Neural cell (in vitro differentiated cells): ENCODE data around the gene HS3ST1. TPM values are rescaled to one million over a fixed set of nuclear protein-coding genes. Genes with fewer than 3 reads are reported as not detected.

Experiments
- H2AFZ ChIP-seq: fragments of 200-600, 300-800 bp; sonication (generic), shearing (Covaris generic); 2 replicates; pipeline ENCODE4 v1.6.0; 2014; ENCODE audit warnings: low read depth, mild to moderate bottlenecking, antibody characterized with exemption, low read length, moderate library complexity
- H3F3A ChIP-seq: fragments of 200-600 bp; shearing (Covaris generic); 2 replicates; pipeline ENCODE4 v1.6.1; 2016; ENCODE audit warnings: mild to moderate bottlenecking, moderate library complexity, mixed read lengths, antibody characterized with exemption, low read length; ENCODE audit not compliant: insufficient read depth, poor library complexity, severe bottlenecking
- H3K27ac ChIP-seq: fragments of 200-600, 300-800 bp; sonication (generic), shearing (Covaris generic); 2 replicates; pipeline ENCODE4 v1.5.1; 2014; ENCODE audit warnings: mild to moderate bottlenecking, low read length, moderate library complexity
- H3K27me3 ChIP-seq: fragments of 300-800, 200-600 bp; sonication (generic), shearing (Covaris generic); 2 replicates; pipeline ENCODE4 v1.6.0; 2014; ENCODE audit warnings: mild to moderate bottlenecking, low read depth, low read length, moderate library complexity; ENCODE audit not compliant: insufficient read depth
- H3K36me3 ChIP-seq: fragments of 300-800, 200-600 bp; sonication (generic), shearing (Covaris generic); 2 replicates; pipeline ENCODE4 v1.5.1; 2014; ENCODE audit warnings: mild to moderate bottlenecking, antibody characterized with exemption, low read length, moderate library complexity; ENCODE audit not compliant: insufficient read depth
- H3K4me2 ChIP-seq: fragments of 300-800, 200-600 bp; sonication (generic), shearing (Covaris generic); 2 replicates; pipeline ENCODE4 v1.6.0; 2014; ENCODE audit warnings: mild to moderate bottlenecking, low read length
- H3K4me3 ChIP-seq: fragments of 300-800, 200-600 bp; sonication (generic), shearing (Covaris generic); 2 replicates; pipeline ENCODE4 v1.5.1; 2014; ENCODE audit warnings: mild to moderate bottlenecking, low read length, moderate library complexity
- H3K79me2 ChIP-seq: fragments of 200-600 bp; shearing (Covaris generic); replicated peaks from 2 replicates; pipeline ENCODE4 v1.6.0; 2014; ENCODE audit warnings: mild to moderate bottlenecking, low read length, moderate library complexity; ENCODE audit not compliant: insufficient read depth
- H3K9ac ChIP-seq: fragments of 300-800, 200-600 bp; sonication (generic), shearing (Covaris generic); 2 replicates; pipeline ENCODE4 v1.6.1; 2016; ENCODE audit warnings: mild to moderate bottlenecking, low read length, mixed read lengths
- H3K9me2 ChIP-seq: fragments of 200-600 bp; shearing (Covaris generic); 2 replicates; pipeline ENCODE4 v1.6.1; 2016; ENCODE audit warnings: mild to moderate bottlenecking, low read length, mixed read lengths; ENCODE audit not compliant: insufficient read depth
- H3K9me3 ChIP-seq: fragments of 200-600, 300-800 bp; sonication (generic), shearing (Covaris generic); 2 replicates; pipeline ENCODE4 v1.6.1; 2016; ENCODE audit warnings: mild to moderate bottlenecking, mixed run types, low read length, moderate library complexity, mixed read lengths
- H4K20me1 ChIP-seq: fragments of 200-600 bp; shearing (Covaris generic); 2 replicates; pipeline ENCODE4 v1.6.1; 2016; ENCODE audit warnings: mild to moderate bottlenecking, mixed run types; ENCODE audit not compliant: insufficient read depth
- EP300 ChIP-seq: fragments of 450-650 bp; conservative IDR thresholded peaks from 2 replicates; pipeline ENCODE4 v1.6.1; 2014; ENCODE audit warnings: antibody characterized with exemption, mild to moderate bottlenecking, moderate library complexity; ENCODE audit not compliant: poor library complexity, severe bottlenecking
- EZH2 ChIP-seq: fragments of 200-600, 300-800 bp; shearing (Covaris generic), sonication (generic); IDR thresholded peaks from 2 replicates; pipeline ENCODE4 v1.6.1; 2014; ENCODE audit warnings: antibody characterized with exemption, low read length, borderline replicate concordance, mild to moderate bottlenecking; ENCODE audit not compliant: insufficient read depth, poor library complexity, severe bottlenecking
- MXI1 ChIP-seq: fragments of 450-650 bp; conservative IDR thresholded peaks from 2 replicates; pipeline ENCODE4 v1.6.1; 2014; ENCODE audit warnings: antibody characterized with exemption, mild to moderate bottlenecking; ENCODE audit not compliant: poor library complexity, severe bottlenecking
- POLR2AphosphoS5 ChIP-seq: IDR thresholded peaks from 2 replicates; pipeline ENCODE4 v1.6.1; 2012
- RAD21 ChIP-seq: fragments of 450-650 bp; conservative IDR thresholded peaks from 2 replicates; pipeline ENCODE4 v1.6.1; 2014; ENCODE audit warnings: antibody characterized with exemption, mild to moderate bottlenecking, moderate library complexity
- SMC3 ChIP-seq: fragments of 450-650 bp; conservative IDR thresholded peaks from 2 replicates; pipeline ENCODE4 v1.6.1; 2014; ENCODE audit warnings: antibody characterized with exemption, mild to moderate bottlenecking, moderate library complexity; ENCODE audit not compliant: poor library complexity
- TAF1 ChIP-seq: IDR thresholded peaks from 2 replicates; pipeline ENCODE4 v1.6.1; 2012; ENCODE audit warnings: low read depth
- polyA plus RNA-seq: library from polyadenylated mRNA; depleted of rRNA; stranded (reverse); fragments of >200 nt; gene quantifications from 2 replicates; pipeline ENCODE4 v1.2.3, GENCODE V29; 2014
- TF ChIP-seq, protein P1 (sequence below): IDR thresholded peaks from 2 replicates; pipeline ENCODE4 v1.6.1; 2012; ENCODE audit warnings: borderline replicate concordance
- TF ChIP-seq, protein P2 (sequence below): fragments of 450-650 bp; IDR thresholded peaks from 2 replicates; pipeline ENCODE4 v1.5.1; 2014; ENCODE audit warnings: antibody characterized with exemption, mild to moderate bottlenecking, moderate library complexity; ENCODE audit not compliant: poor library complexity, severe bottlenecking

HS3ST1 gene
- polyA plus RNA-seq, 1 donor from 2014 or later, result 0.35 TPM

DNA sequence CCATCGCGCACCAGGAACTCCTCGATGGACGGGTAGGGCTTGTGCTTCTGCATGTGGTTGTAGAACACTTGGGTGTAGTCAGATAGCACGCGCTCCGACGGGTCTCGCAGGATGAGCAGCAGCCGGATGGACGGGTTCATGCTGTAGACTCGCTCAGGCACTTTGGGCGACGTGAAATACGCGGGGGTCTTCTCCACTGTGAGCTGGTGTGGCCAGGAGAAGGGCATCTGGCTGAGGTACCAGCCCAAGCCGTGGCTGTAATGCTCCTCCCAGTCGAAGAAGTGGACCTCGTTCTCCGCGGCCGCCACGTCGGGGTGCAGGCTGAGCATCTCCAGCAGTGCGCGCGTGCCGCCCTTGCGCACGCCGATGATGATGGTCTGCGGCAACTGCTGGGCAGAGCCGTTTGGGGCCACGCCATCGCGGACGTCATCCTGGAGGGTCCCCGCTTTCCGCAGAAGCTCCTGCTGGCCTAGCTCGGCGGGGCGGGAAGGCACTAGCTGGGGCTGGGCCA is 29.2 kb downstream of the HS3ST1 start:
- Histone ChIP-seq H3K79me2 (no peaks in the 10 kb centered on the region), H3K4me2 (no peak overlapping the region), H3K9me2 (no peaks in the 10 kb centered on the region), H2AFZ (no peak overlapping the region), H3K27me3 (no peaks in the 10 kb centered on the region), H3K36me3 (no peaks in the 10 kb centered on the region), H4K20me1 (no peaks in the 10 kb centered on the region), H3K9me3 (no peaks in the 10 kb centered on the region), H3F3A (no peaks in the 10 kb centered on the region), H3K9ac (no peak overlapping the region), H3K27ac (no peak overlapping the region), H3K4me3 (no peak overlapping the region)
- no peak for TF ChIP-seq SMC3
- TF ChIP-seq, protein P1, sequence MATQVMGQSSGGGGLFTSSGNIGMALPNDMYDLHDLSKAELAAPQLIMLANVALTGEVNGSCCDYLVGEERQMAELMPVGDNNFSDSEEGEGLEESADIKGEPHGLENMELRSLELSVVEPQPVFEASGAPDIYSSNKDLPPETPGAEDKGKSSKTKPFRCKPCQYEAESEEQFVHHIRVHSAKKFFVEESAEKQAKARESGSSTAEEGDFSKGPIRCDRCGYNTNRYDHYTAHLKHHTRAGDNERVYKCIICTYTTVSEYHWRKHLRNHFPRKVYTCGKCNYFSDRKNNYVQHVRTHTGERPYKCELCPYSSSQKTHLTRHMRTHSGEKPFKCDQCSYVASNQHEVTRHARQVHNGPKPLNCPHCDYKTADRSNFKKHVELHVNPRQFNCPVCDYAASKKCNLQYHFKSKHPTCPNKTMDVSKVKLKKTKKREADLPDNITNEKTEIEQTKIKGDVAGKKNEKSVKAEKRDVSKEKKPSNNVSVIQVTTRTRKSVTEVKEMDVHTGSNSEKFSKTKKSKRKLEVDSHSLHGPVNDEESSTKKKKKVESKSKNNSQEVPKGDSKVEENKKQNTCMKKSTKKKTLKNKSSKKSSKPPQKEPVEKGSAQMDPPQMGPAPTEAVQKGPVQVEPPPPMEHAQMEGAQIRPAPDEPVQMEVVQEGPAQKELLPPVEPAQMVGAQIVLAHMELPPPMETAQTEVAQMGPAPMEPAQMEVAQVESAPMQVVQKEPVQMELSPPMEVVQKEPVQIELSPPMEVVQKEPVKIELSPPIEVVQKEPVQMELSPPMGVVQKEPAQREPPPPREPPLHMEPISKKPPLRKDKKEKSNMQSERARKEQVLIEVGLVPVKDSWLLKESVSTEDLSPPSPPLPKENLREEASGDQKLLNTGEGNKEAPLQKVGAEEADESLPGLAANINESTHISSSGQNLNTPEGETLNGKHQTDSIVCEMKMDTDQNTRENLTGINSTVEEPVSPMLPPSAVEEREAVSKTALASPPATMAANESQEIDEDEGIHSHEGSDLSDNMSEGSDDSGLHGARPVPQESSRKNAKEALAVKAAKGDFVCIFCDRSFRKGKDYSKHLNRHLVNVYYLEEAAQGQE, result no peak
- no peak for TF ChIP-seq EP300
- no peak for TF ChIP-seq POLR2AphosphoS5
- TF ChIP-seq TAF1, result no peak
- TF ChIP-seq MXI1, result no peak
- TF ChIP-seq, protein P2, sequence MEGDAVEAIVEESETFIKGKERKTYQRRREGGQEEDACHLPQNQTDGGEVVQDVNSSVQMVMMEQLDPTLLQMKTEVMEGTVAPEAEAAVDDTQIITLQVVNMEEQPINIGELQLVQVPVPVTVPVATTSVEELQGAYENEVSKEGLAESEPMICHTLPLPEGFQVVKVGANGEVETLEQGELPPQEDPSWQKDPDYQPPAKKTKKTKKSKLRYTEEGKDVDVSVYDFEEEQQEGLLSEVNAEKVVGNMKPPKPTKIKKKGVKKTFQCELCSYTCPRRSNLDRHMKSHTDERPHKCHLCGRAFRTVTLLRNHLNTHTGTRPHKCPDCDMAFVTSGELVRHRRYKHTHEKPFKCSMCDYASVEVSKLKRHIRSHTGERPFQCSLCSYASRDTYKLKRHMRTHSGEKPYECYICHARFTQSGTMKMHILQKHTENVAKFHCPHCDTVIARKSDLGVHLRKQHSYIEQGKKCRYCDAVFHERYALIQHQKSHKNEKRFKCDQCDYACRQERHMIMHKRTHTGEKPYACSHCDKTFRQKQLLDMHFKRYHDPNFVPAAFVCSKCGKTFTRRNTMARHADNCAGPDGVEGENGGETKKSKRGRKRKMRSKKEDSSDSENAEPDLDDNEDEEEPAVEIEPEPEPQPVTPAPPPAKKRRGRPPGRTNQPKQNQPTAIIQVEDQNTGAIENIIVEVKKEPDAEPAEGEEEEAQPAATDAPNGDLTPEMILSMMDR, result no peak
- TF ChIP-seq RAD21, result no peak
- no peak for TF ChIP-seq EZH2

DNA sequence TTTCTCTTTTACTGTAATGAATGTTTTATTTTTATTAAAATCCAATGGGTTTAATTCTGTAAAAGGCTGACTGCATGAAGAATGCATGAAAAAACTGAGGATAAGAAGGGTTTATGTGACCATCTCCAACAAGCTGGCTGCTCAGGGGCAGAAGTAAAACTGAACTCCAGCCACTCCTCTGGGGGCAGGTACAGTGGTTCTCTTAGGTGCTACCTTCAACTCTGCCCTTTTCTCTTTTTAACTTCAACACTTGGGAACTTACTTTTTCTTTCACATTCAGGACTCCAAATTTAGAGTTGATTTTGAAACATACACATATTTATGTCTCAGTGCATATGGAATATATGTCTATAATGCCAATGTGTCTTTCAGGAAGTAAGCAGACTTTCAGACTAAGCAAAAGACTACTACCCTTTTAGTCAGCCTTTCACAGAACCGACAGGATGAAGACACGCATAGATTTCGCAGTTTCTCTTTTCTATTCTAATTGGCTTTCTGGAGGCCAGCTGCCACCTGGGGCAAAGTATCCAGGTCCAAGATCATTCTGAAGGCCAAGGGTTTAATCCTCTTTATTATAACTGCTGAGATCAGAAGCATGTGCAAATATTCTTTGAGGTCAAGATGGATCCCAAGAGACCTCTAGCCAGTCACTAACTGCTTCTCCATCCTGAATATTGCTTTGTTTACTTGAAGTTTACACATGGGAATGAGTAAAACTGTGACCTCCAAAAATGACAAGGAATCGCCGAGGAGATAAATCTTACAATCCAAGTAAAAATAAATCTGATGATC is 30.7 kb downstream of the HS3ST1 start:
- H3K27ac ChIP-seq, result no peak overlapping the region
- no peaks in the 10 kb centered on the region for H3K36me3 ChIP-seq
- TF ChIP-seq, protein P1, result no peak
- TF ChIP-seq RAD21 (no peak), EZH2 (no peak), MXI1 (no peak), TAF1 (no peak), SMC3 (no peak), POLR2AphosphoS5 (no peak), EP300 (no peak)
- TF ChIP-seq, protein P2, result no peak
- no peak overlapping the region for H3K4me3 ChIP-seq
- H3K4me2 ChIP-seq, result no peak overlapping the region
- no peaks in the 10 kb centered on the region for H3K9me3 ChIP-seq
- no peak overlapping the region for H3K9ac ChIP-seq
- H4K20me1 ChIP-seq, result no peaks in the 10 kb centered on the region
- H2AFZ ChIP-seq, result no peak overlapping the region
- H3F3A ChIP-seq, result no peaks in the 10 kb centered on the region
- H3K9me2 ChIP-seq, result no peaks in the 10 kb centered on the region
- H3K27me3 ChIP-seq, result no peaks in the 10 kb centered on the region
- no peaks in the 10 kb centered on the region for H3K79me2 ChIP-seq
